Endothelial cell of hepatic sinusoid (primary cell): ENCODE data around the gene ARID2.

Source experiments
- in situ Hi-C: cut with HindIII; loops from 2 replicates; pipeline ENCODE4 v1.10.0; 2017; ENCODE audit warnings: low sequenced_read_pairs

Gene ARID2

GRCh38 chr12:45918818-45919217 is 189.3 kb downstream of the ARID2 start:
- in situ Hi-C loops = loop anchor here (5.0 kb wide), 1 partner anchor 48 kb away; no protein-coding TSS in a partner anchor

- in situ Hi-C loops = no loop called here
Observed at GRCh38 chr12:45928309-45928708, 198.8 kb downstream of the ARID2 start.

- in situ Hi-C loops = no loop called here
Observed at GRCh38 chr12:45930369-45930768, 200.9 kb downstream of the ARID2 start.

- in situ Hi-C loops = no loop called here
Observed at GRCh38 chr12:45933504-45933903, 204.0 kb downstream of the ARID2 start.

- in situ Hi-C loops = no loop called here
Observed at GRCh38 chr12:45934956-45935355, 205.4 kb downstream of the ARID2 start.

- in situ Hi-C loops = no loop called here
Observed at GRCh38 chr12:45938566-45938965, 209.1 kb downstream of the ARID2 start.

GRCh38 chr12:45939759-45940158 is 210.3 kb downstream of the ARID2 start:
- in situ Hi-C loops = no loop called here

GRCh38 chr12:45944771-45945170 is 215.3 kb downstream of the ARID2 start:
- in situ Hi-C loops = no loop called here

- in situ Hi-C loops = no loop called here
Observed at GRCh38 chr12:45946435-45946834, 216.9 kb downstream of the ARID2 start.

GRCh38 chr12:45948546-45948945 is 219.0 kb downstream of the ARID2 start:
- in situ Hi-C loops = no loop called here
